ENCODE measurements around the gene PCP4L1. TPM values are rescaled to one million over a fixed set of nuclear protein-coding genes. Genes with fewer than 3 reads are reported as not detected.

PCP4L1 gene
- total RNA-seq, 1 experiment from 2014 or later = 0.83 TPM

DNA sequence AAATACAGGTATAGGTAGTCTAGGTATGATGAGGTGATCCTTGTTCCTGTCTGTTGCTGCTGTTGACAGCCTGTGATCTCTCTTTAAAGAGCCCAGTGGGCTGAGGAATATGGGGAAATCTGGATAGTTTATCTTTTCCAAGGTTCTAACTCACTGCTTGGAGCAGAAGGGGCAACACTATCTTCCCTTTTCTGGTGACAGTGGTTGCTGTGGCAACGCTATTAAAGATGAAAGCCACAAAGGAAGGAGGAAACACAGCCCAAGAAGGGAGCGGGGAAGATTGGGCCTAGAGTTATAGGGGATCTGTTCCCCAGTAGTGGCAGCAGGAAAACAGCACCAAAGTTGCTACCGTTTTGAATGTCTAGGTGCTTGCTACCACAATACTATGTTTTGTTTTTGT is 8.8 kb downstream of the PCP4L1 start:
- Histone ChIP-seq H3K23ac (ENCODE audit: insufficient read length, low read depth, low read length) (no peak overlapping the region), H3K4me1 (ENCODE audit: insufficient read depth, low read length) (no peaks in the 10 kb centered on the region), H2BK12ac (ENCODE audit: insufficient read length, low read depth, low read length) (no peak overlapping the region), H2BK15ac (ENCODE audit: low read depth, low read length) (no peak overlapping the region), H3K4ac (ENCODE audit: low read depth, low read length) (no peak overlapping the region), H4K8ac (replicated peaks; ENCODE audit: insufficient read length, low read depth, low read length) (no peak overlapping the region), H2AK5ac (ENCODE audit: insufficient read length, low read length) (no peak overlapping the region), H3K79me2 (ENCODE audit: insufficient read depth, low read length) (no peaks in the 10 kb centered on the region), H3K27ac (ENCODE audit: insufficient read length, low read depth, low read length) (no peak overlapping the region), H2BK120ac (ENCODE audit: low read depth, low read length, poor library complexity, severe bottlenecking) (no peak overlapping the region), H3K9ac (ENCODE audit: extremely low read depth, insufficient read length, low read length) (no peak overlapping the region), H3K56ac (ENCODE audit: insufficient read length, low read depth, low read length) (no peak overlapping the region), H3K27me3 (ENCODE audit: insufficient read depth, low read length) (no peaks in the 10 kb centered on the region), H2AFZ (ENCODE audit: low read length) (no peak overlapping the region), H4K20me1 (ENCODE audit: control insufficient read depth, insufficient read depth, insufficient read length) (no peaks in the 10 kb centered on the region), H2BK20ac (ENCODE audit: low read depth, low read length, poor library complexity, severe bottlenecking) (no peak overlapping the region), H3K4me2 (ENCODE audit: insufficient read depth, insufficient read length, low read length) (no peak overlapping the region), H3K23me2 (ENCODE audit: insufficient read length, low read depth, low read length, poor library complexity, severe bottlenecking) (no peaks in the 10 kb centered on the region), H3K18ac (ENCODE audit: insufficient read length, low read depth, low read length) (no peak overlapping the region), H3K14ac (ENCODE audit: insufficient read depth, low read length) (no peak overlapping the region), H3K79me1 (ENCODE audit: insufficient read depth, low read depth, low read length, poor library complexity, severe bottlenecking) (no peaks in the 10 kb centered on the region), H4K91ac (ENCODE audit: insufficient read length, low read depth, low read length) (no peak overlapping the region), H3T11ph (ENCODE audit: low read length) (no peak overlapping the region), H4K5ac (ENCODE audit: insufficient read length, low read depth, low read length) (no peak overlapping the region), H3K9me3 (ENCODE audit: control insufficient read depth, low read depth, low read length) (no peaks in the 10 kb centered on the region), H2BK5ac (ENCODE audit: insufficient read length, low read length) (no peak overlapping the region)
- Mint-ChIP-seq H3K9me3 (no peaks in the 10 kb centered on the region), H3K4me1 (peaks cover 14 to 15% of the 10 kb centered on the region in 2 experiments), H3K4me3 (no peak overlapping the region), H3K36me3 (ENCODE audit: insufficient read depth in 1 of 3, low read depth in 3 of 3) (no peaks in the 10 kb centered on the region), H3K27ac (no peak overlapping the region), H3K27me3 (ENCODE audit: low read depth) (peaks cover 9% of the 10 kb centered on the region)
- DNase-seq = no peak
- no CpG with 5 or more reads among the region's 3 CpGs for WGBS (ENCODE audit: extremely low coverage, insufficient read length, low lambda C conversion rate)
- TF ChIP-seq, protein P1, sequence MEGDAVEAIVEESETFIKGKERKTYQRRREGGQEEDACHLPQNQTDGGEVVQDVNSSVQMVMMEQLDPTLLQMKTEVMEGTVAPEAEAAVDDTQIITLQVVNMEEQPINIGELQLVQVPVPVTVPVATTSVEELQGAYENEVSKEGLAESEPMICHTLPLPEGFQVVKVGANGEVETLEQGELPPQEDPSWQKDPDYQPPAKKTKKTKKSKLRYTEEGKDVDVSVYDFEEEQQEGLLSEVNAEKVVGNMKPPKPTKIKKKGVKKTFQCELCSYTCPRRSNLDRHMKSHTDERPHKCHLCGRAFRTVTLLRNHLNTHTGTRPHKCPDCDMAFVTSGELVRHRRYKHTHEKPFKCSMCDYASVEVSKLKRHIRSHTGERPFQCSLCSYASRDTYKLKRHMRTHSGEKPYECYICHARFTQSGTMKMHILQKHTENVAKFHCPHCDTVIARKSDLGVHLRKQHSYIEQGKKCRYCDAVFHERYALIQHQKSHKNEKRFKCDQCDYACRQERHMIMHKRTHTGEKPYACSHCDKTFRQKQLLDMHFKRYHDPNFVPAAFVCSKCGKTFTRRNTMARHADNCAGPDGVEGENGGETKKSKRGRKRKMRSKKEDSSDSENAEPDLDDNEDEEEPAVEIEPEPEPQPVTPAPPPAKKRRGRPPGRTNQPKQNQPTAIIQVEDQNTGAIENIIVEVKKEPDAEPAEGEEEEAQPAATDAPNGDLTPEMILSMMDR (conservative IDR thresholded peaks at IDR 0.05) = no peak
